CD4-positive, alpha-beta T cell (primary cell): ENCODE measurements around the gene S100A8. TPM values are rescaled to one million over a fixed set of nuclear protein-coding genes. Genes with fewer than 3 reads are reported as not detected.
"Not testable (repeated sequence)": the region's sequence is repeated elsewhere in the genome, so short reads cannot be mapped to it uniquely, and the experiment has no call there.

Experiments
- ATAC-seq: fragments of 200-7000 bp; cut with Tn5 transposase; one replicate; pipeline ENCODE4 v1.10.0; 2022; ENCODE audit warnings: mild to moderate bottlenecking; ENCODE audit not compliant: poor library complexity
- CTCF ChIA-PET: fragments of 350-600 bp; sonication (Branson Sonifier 250); formaldehyde crosslinking; loops from one replicate; lab custom pipeline; 2021; ENCODE audit warnings: antibody characterized with exemption, inconsistent platforms; lab: Charles Lee
- POLR2A ChIA-PET: fragments of 350-600 bp; sonication (Branson Sonifier 250); formaldehyde crosslinking; loops from one replicate; lab custom pipeline; 2021; ENCODE audit warnings: antibody characterized with exemption, inconsistent platforms; lab: Charles Lee
- DNase-seq, 14 experiments: peaks; one replicate each; pipeline ENCODE4 v3.0.0-alpha.2; 2013 to 2020; ENCODE audit warnings: mixed read lengths in 2 of 14
- H3K27ac ChIP-seq, 2 donors: one replicate each; pipeline versions ENCODE4 v1.5.1 to v1.7.0; 2013; ENCODE audit warnings: low read length in 2 of 2, low read depth in 1 of 2, mild to moderate bottlenecking in 1 of 2
- H3K27me3 ChIP-seq, 2 experiments: 1 replicate in 1 of 2; 2 replicates in 1 of 2; pipeline versions ENCODE4 v1.6.1 to v1.7.0; 2013; ENCODE audit warnings: low read length in 2 of 2, control low read depth in 1 of 2, mild to moderate bottlenecking in 1 of 2, moderate library complexity in 1 of 2; ENCODE audit not compliant: insufficient read depth in 2 of 2, control insufficient read depth in 1 of 2
- H3K36me3 ChIP-seq: one replicate; pipeline ENCODE4 v1.6.1; 2013; ENCODE audit warnings: low read length, control low read depth; ENCODE audit not compliant: insufficient read depth
- H3K4me1 ChIP-seq: one replicate; pipeline ENCODE4 v1.6.1; 2013; ENCODE audit warnings: low read length, control low read depth; ENCODE audit not compliant: insufficient read depth
- H3K4me3 ChIP-seq: one replicate; pipeline ENCODE4 v1.5.1; 2013; ENCODE audit warnings: mild to moderate bottlenecking, low read length, moderate library complexity
- H3K9me3 ChIP-seq, 2 experiments: 1 replicate in 1 of 2; 2 replicates in 1 of 2; pipeline versions ENCODE4 v1.6.1 to v1.7.0; 2013; ENCODE audit warnings: low read length in 2 of 2, mild to moderate bottlenecking in 2 of 2, control low read depth in 1 of 2, moderate library complexity in 1 of 2; ENCODE audit not compliant: control insufficient read depth in 1 of 2, insufficient read depth in 1 of 2
- H3K27ac Mint-ChIP-seq: one replicate; pipeline ENCODE4 v1.8.0; 2020; ENCODE audit warnings: mixed read lengths
- H3K27me3 Mint-ChIP-seq: one replicate; pipeline ENCODE4 v1.8.0; 2021; ENCODE audit warnings: mixed read lengths
- H3K36me3 Mint-ChIP-seq: one replicate; pipeline ENCODE4 v1.8.0; 2021; ENCODE audit warnings: low read depth, mixed read lengths
- H3K4me1 Mint-ChIP-seq: one replicate; pipeline ENCODE4 v1.8.0; 2021; ENCODE audit warnings: low read depth, mixed read lengths
- H3K4me3 Mint-ChIP-seq: one replicate; pipeline ENCODE4 v1.8.0; 2020; ENCODE audit warnings: mild to moderate bottlenecking, mixed read lengths
- H3K9me3 Mint-ChIP-seq: one replicate; pipeline ENCODE4 v1.8.0; 2020; ENCODE audit warnings: mixed read lengths
- CTCF ChIP-seq: fragments of 200-600 bp; IDR thresholded peaks from one replicate; pipeline ENCODE4 v1.8.0; 2022; ENCODE audit warnings: antibody characterized with exemption, mild to moderate bottlenecking
- intact Hi-C, 2 experiments: fragments of 100-400 bp; cut with DNase I in 1 of 2; cut with micrococcal nuclease in 1 of 2; formaldehyde crosslinking; loops; one replicate each; pipeline versions ENCODE4 v1.15.1 to v1.9.0; 2023 to 2025; cut with DNase I, micrococcal nuclease
- total RNA-seq, 174 experiments: library from RNA in 2 of 174; stranded (reverse) in 2 of 174; gene quantifications; one replicate each; pipeline ENCODE4 v1.2.3 and lab custom pipeline; 2021 to 2026

The S100A8 gene
- total RNA-seq, 2 experiments from 2014 or later: 21.0 to 23.8 TPM

GRCh38 chr1:153422450-153423068, 31.7 kb upstream of the S100A8 start:
- intact Hi-C loops: no loop called here
- Histone ChIP-seq H3K9me3 (no peaks in the 10 kb centered on the region), H3K27ac (no peak overlapping the region), H3K27me3 (peaks cover 2 to 15% of the 10 kb centered on the region in 2 experiments), H3K4me3 (no peak overlapping the region), H3K4me1 (no peaks in the 10 kb centered on the region), H3K36me3 (no peaks in the 10 kb centered on the region)
- ChIA-PET POLR2A (no interaction called here), CTCF (interaction anchor here (0.7 kb wide), 1 partner anchor 43 kb away, joined by 3 read pairs; no protein-coding TSS in a partner anchor)
- H3K27ac Mint-ChIP-seq: no peak overlapping the region
- ATAC-seq (peak; percentile 51), DNase-seq (peak; percentile 40 to 83 (median 64))
- no peaks in the 10 kb centered on the region for H3K36me3 Mint-ChIP-seq
- TF ChIP-seq CTCF: no peak
- no peaks in the 10 kb centered on the region for H3K4me1 Mint-ChIP-seq
- no peak overlapping the region for H3K4me3 Mint-ChIP-seq
- peaks cover 3% of the 10 kb centered on the region for H3K9me3 Mint-ChIP-seq
- H3K27me3 Mint-ChIP-seq: peaks cover 87% of the 10 kb centered on the region

GRCh38 chr1:153420306-153420705, 29.4 kb upstream of the S100A8 start:
- Mint-ChIP-seq H3K27me3 (peaks cover 71% of the 10 kb centered on the region), H3K4me1 (no peaks in the 10 kb centered on the region), H3K4me3 (no peak overlapping the region), H3K36me3 (no peaks in the 10 kb centered on the region), H3K9me3 (peaks cover 3% of the 10 kb centered on the region), H3K27ac (no peak overlapping the region)
- no peak for ATAC-seq
- no peak for TF ChIP-seq CTCF
- DNase-seq: no peak
- Histone ChIP-seq H3K36me3 (no peaks in the 10 kb centered on the region), H3K27ac (no peak overlapping the region), H3K27me3 (peaks cover 0 to 10% of the 10 kb centered on the region in 2 experiments), H3K4me3 (no peak overlapping the region), H3K4me1 (no peaks in the 10 kb centered on the region), H3K9me3 (no peaks in the 10 kb centered on the region)
- ChIA-PET CTCF (no interaction called here), POLR2A (no interaction called here)
- intact Hi-C loops: no loop called here

- H3K4me3 Mint-ChIP-seq, ATAC-seq, H3K36me3 Mint-ChIP-seq, H3K4me1 ChIP-seq, intact Hi-C loops, DNase-seq, H3K4me1 Mint-ChIP-seq, H3K27me3 ChIP-seq, H3K4me3 ChIP-seq, H3K36me3 ChIP-seq, H3K9me3 ChIP-seq, H3K27ac ChIP-seq, H3K27ac Mint-ChIP-seq, CTCF ChIA-PET, H3K9me3 Mint-ChIP-seq, POLR2A ChIA-PET: not testable (repeated sequence)
- H3K27me3 Mint-ChIP-seq: peaks cover 68% of the 10 kb centered on the region
These were observed 28.5 kb upstream of the S100A8 start for GRCh38 chr1:153419436-153419793.

- POLR2A ChIA-PET: not testable (repeated sequence)
- H3K27me3 Mint-ChIP-seq: peaks cover 63% of the 10 kb centered on the region
These were observed 28.0 kb upstream of the S100A8 start for GRCh38 chr1:153418758-153419435.

More at GRCh38 chr1:153418758-153419435, 28.0 kb upstream of the S100A8 start:
- H3K4me3 Mint-ChIP-seq, H3K9me3 ChIP-seq, H3K4me1 Mint-ChIP-seq, H3K27me3 ChIP-seq, CTCF ChIA-PET, ATAC-seq, H3K4me1 ChIP-seq, H3K36me3 ChIP-seq, H3K27ac ChIP-seq, H3K36me3 Mint-ChIP-seq, intact Hi-C loops, H3K9me3 Mint-ChIP-seq, DNase-seq, H3K4me3 ChIP-seq, H3K27ac Mint-ChIP-seq: not testable (repeated sequence)
